Panc1 (cell line): ENCODE data around the gene KCNQ1OT1.

Source experiments
- CTCF ChIP-seq: fragments of 450-650 bp; IDR thresholded peaks from 2 replicates; pipeline ENCODE4 v1.5.1; 2017; ENCODE audit warnings: mild to moderate bottlenecking
- POLR2AphosphoS5 ChIP-seq: IDR thresholded peaks from 2 replicates; pipeline ENCODE4 v1.6.1; 2012; ENCODE audit warnings: mild to moderate bottlenecking, low read depth, low read length, moderate library complexity
- SIN3A ChIP-seq: IDR thresholded peaks from 2 replicates; pipeline ENCODE4 v1.6.1; 2012; ENCODE audit warnings: low read depth, mild to moderate bottlenecking, low read length, moderate library complexity, borderline replicate concordance; ENCODE audit not compliant: insufficient read depth

GRCh38 chr11:2731130-2732125 is 31.6 kb upstream of the KCNQ1OT1 start:
- TF ChIP-seq SIN3A (no peak), CTCF (no peak), POLR2AphosphoS5 (no peak)
